Stimulated activated CD4-positive, alpha-beta T cell treated with anti-CD3 and anti-CD28 coated beads, Interleukin-12 subunit alpha, Interleukin-12 subunit beta, amount 100 ng/mL, for 24 hours (primary cell): ENCODE results near the gene ADRA2B.
"Not testable (repeated sequence)": the region's sequence is repeated elsewhere in the genome, so short reads cannot be mapped to it uniquely, and the experiment has no call there.

ENCODE experiments used
- DNase-seq, 2 experiments: peaks; one replicate each; pipeline ENCODE4 v3.0.0-alpha.2; 2020; ENCODE audit warnings: low read depth in 2 of 2

The ADRA2B gene

GRCh38 chr2:96089356-96090195 lies 26.8 kb downstream of the ADRA2B start:
- DNase-seq: no peak

DNA sequence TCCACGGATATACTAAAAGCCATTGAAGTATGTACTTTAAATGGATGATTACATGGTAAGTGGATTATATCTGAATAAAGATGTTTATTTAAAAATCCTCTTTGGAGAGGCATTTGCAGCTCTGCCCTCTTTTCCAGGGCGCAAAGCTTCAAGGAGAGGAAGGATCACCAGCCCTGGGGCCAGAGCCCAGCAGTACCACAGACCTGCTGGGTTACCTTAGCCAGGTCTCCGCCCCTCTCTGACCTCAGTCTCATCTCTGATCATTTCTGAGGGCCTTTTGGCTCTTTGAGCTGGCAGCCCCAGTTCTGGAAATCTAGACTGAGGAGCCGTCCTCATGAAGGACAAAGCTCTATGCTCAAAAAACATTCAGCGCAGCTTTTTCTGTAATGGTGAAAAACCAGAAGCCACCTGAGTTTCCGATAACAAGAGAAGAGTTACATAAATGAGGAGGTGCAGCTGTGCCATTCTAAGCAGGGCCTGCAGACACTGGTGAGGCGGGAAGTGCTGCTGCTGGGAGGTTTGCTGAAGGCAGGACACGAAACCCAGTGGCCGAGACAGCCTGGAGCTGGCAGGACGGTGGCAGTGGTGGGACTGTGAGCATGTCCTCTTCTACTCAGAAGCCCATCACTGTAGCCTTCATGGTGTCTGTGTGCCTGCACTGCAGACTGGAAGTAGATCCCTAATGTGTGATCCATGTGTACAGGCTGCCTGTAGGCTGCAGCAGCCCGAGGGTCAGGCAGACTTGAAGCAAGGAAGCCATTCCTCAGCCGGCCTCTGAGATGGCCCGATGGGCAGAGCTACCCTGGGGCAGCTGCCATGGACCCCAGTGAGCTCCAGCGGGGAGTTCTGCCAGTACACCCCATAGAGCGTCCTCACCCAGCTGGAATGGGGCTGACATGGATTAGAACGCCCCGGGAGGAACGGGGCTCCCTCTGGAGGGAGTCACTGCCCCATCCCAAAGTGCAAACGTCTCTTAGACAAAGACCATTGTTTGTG lies 27.7 kb downstream of the ADRA2B start:
- DNase-seq: no peak

- no peak for DNase-seq
These were observed 29.2 kb downstream of the ADRA2B start for GRCh38 chr2:96087130-96087529.

GRCh38 chr2:96085541-96086355 lies 30.6 kb downstream of the ADRA2B start:
- no peak for DNase-seq

DNA sequence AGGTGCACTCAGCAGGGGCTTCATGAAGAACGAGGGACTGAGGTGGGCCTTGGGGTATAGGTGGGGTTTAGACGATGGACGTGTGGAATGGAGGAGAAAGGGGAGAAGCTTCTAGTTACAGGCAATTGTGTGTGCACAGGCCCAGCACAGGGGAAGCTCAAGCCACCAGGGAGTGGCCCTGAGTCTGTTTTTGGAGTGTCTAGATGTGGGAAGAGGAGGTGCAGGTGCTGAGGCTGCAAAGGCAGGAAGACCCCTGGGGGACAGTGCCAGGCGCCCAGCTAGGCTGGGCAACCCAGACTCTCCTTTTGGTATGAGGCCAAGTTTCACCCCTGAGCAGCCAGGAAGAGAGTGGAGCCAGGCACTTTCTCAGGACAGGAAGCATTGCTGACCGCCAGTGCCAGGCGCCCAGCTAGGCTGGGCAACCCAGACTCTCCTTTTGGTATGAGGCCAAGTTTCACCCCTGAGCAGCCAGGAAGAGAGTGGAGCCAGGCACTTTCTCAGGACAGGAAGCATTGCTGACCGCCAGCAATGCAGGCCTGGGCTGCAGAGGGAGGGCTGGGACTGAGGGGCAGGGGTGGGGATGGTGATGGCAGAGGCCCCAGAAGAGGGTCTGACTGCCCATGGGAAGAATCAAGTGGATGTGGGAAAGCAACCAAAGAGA lies 31.4 kb downstream of the ADRA2B start:
- DNase-seq: not testable (repeated sequence)

- DNase-seq: no peak
These were observed 32.1 kb downstream of the ADRA2B start for GRCh38 chr2:96083989-96084857.

DNA sequence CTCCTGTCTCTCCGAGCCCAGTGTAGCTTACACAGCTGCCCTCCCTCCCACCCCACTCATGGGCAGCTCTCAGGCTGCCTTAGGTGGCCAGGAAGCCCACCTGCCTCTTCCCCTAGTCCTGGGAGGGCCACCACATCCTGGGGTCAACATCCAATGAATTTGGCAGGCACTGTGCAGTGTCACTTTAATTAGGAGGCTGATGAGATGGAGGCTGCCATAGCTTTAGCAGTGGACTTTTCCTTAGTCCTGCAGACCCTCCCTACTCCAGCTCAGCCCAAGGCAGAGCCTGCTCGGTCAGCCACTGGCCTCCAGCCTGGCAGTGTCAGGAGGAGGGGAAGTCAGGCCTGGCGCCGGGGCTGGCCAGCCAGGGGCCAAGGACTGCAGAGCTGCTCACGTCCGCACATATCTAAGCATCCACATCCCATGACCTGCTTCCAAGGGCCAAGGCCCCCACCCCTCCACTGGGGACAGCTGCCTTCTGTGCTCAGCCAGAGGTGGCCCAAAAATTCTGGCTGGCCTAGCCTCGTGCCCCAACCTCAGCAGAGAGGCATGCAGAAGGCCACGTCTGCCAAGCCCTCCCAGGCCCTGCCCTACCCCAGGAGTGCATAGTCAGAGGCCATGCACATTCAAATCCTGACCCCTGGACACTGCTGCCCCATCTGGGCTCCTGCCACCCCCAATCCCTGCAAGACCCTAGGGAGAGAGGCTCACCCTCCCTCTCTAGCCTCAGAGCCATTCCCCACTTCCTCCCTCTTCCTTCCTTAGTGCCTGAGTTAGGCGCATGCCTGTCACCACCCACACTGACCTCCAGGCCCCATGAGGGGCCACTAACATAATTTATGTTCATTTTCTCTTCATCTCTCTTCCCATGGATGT lies 33.1 kb downstream of the ADRA2B start:
- DNase-seq: no peak

GRCh38 chr2:96082211-96083063 lies 33.9 kb downstream of the ADRA2B start:
- no peak for DNase-seq

DNA sequence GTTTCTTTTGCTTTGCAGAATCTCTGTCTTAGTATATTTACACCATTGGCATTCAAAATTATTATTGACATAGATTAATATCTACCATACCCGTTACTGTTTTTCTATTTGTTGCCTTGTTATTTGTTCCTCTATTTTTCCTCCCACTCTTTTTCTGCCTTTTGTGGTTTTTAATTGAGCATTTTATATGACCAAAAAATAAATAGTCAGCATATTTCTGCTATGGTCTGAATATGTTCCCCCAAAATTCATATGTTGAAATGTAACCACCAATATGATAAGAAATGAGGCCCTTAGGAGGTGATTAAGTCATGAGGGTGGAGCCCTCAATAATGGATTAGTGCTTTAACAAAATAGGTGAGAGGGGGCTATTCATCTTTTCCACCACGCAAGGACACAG lies 35.3 kb downstream of the ADRA2B start:
- no peak for DNase-seq

DNA sequence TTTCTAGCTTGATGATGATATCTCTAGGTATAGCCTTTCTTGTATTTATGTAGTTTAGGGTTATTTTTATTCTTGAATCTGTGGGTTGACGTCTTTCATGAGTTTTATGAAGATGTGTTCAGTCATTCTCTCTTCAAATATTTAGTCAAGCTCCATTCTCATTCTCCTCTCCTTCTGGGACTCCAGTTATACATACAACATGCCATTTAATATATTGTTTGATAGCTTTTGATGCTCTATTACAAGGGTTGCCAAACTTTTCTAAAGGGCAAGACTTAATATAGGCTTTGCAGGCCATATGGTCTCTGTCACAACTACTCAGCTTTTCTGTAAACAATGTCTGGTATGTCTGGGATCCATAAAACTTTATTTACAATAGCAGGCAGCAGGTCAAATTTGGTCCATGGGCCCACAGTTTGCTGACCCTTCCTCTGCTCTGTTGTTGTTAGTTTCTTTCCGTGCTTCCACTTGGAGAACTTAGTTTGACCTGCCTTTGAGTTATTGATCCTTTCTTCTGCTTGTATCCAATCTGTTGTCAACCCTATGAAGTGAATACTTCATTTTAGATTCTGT lies 41.1 kb downstream of the ADRA2B start:
- DNase-seq: no peak

- no peak for DNase-seq
These were observed 42.2 kb downstream of the ADRA2B start for GRCh38 chr2:96074156-96074555.

DNA sequence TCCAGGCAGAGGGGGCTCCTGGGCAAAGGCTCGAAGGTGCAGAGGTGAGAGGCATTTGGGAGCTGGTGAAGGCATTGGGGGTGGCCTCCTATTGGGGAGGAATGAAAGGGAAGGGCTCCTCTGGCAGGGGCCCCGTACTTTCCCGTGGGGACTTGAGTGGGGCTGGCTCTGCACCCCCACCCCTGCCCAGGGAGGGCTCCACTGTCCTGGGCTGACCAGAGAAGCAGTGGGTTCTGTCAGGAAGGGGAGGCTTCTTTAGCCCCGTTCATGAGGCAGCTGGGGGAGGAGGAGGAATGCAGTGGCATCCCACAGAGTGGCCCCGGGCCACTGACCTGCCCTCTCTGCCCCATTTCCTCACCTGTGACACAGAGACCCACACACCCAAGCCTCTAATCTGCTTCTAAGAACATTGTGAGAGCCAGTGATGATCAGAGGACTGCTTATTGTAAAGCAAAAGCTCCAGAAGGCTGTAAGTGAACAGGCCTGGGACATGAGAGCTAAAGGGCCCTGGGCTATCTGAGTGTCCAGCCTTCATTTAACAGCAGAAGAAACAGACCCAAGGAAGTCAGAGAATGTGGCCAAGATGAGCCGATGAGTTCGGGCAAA lies 43.1 kb downstream of the ADRA2B start:
- DNase-seq: no peak

GRCh38 chr2:96072746-96073145 lies 43.6 kb downstream of the ADRA2B start:
- DNase-seq: no peak

- DNase-seq: not testable (repeated sequence)
These were observed 44.3 kb downstream of the ADRA2B start for GRCh38 chr2:96071977-96072491.

GRCh38 chr2:96071087-96071976 lies 45.0 kb downstream of the ADRA2B start:
- DNase-seq: not testable (repeated sequence)

GRCh38 chr2:96070351-96070750 lies 46.0 kb downstream of the ADRA2B start:
- not testable (repeated sequence) for DNase-seq
